ENCODE measurements around the gene YBX3.

- TF ChIP-seq POLR2A (IDR thresholded peaks at IDR 0.05; ENCODE audit: low read depth), result no peak
- TF ChIP-seq CTCF (IDR thresholded peaks at IDR 0.05), result no peak
- no peak for TF ChIP-seq POLR2AphosphoS5 (IDR thresholded peaks at IDR 0.05)
- TF ChIP-seq EP300 (IDR thresholded peaks at IDR 0.05), result no peak
Measured at GRCh38 chr12:10732066-10732465, 8.9 kb upstream of the YBX3 start.

Measured in esophagus muscularis mucosa (tissue), 4 donors.